ENCODE measurements around the gene LRRC74A.
A peak's percentile ranks its signal among the peaks of the same experiment; 100 is the strongest.

Gene LRRC74A

DNA sequence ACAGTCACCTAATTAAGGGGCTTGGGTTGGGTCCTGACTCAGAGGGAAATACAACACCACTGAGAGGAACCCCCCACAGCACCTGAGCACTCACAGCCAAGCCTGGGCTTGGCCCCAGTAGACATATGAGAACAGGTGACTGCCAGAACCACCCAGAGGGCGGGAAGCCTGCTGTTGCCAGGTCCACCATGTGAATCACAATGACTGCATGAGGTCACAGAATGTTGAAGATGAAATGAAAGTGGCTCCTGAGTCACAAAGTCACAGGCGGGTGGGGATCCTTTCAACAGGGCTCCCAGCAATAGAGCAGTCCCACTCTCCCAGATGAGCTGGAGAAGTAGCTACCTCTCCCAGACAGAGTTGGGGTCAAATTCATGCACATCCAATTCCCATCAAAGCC lies at the start of gene LRRC74A:
Gene LRRC74A, plus strand, starts transcription at position 287 of the 400 bp plus-strand sequence. CDS start 290 bp downstream, outside the sequence.
- DNase-seq (ENCODE audit: low spot score), result no peak

DNA sequence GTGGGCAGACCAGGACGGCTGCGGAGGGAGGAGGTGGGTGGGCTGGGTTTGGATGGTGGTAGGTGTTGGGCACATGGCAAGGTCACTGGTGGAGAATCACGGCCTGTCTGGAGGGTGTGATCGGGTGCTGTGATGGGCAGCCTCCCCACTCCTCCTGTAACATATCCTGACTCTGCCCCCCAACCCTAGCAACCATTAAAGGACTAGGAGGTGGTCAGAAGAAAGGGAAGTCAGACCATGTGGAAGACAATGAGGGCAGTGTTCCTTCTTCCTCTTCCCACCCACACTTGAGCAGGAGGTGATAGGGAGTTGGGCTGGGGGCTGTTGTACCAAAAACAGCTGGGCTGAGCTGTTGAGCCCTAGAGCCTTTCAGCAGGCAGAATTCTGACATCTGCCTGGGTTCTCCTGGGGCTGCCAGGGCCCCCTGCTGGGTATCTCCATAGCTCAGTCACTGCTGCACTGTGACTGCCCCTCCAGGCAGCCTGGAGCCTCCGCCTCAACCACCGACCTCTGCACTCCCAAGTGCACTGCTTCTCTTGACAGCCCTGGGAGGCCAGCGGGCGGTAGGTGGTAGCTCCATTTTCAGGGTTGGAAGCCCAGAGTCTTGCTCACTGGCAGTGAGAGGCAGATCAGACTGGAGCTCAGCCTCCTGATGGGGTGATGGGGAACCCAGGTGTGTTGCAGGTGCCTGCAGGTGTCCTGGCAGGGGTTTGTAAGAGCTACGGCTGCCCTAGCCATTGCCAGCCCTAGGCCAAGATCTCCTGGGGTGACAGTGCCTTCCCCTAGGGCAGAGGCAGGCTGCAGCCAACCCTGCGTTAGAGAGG lies 49.6 kb upstream of the LRRC74A start:
- no peak for DNase-seq (ENCODE audit: low spot score)

DNA sequence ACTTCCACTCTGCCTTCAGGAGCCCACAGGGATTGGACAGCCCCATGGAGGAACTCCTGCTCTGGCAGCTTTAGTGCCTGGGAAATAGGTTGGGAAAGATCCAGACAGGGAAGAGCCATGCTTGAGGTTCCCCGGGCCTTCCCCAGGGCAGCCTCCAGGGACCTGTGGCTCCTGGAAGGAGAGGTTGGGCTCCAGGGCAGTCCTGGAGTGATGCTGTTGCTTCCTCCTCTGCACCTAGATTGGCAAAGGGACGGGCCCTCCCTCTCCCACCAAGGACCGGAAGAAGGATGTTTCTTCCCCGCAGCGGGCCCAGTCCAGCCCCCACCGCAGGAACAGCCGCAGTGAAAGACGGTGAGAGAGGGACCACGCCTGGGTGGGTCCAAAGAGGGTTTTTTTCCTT lies 48.5 kb upstream of the LRRC74A start:
- DNase-seq (ENCODE audit: low spot score), result no peak

DNA sequence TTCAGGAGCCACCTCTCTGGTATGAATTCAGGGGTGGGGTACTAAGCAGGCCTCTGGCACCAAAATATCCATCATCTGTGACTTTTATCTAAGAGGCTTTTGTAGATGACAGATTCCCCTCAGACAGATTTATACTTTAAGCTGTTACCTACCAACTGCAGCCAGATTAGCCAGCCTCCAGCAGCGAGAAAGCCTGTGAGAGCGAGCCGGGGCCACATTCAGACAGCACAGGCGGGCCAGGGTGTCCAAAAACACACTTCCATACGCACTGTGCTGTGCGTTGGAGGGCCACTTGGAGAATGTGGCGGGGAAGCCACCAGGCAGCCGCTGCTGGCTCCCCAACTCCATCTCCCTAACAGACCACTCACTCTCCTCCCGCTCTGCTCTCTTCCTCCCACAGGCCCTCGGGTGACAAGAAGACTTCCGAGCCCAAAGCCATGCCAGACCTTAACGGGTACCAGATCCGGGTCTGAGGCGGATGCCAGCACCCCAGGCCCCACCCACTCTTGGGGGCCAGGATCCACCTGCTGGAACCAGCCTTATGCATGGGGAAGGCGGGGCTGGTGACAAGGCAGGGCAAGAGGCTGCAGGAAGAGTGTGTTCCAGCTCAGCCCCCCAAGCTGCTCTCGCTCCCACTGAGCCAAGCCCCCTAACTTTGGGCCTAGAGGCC lies 47.5 kb upstream of the LRRC74A start:
- DNase-seq (ENCODE audit: low spot score), result no peak

DNA sequence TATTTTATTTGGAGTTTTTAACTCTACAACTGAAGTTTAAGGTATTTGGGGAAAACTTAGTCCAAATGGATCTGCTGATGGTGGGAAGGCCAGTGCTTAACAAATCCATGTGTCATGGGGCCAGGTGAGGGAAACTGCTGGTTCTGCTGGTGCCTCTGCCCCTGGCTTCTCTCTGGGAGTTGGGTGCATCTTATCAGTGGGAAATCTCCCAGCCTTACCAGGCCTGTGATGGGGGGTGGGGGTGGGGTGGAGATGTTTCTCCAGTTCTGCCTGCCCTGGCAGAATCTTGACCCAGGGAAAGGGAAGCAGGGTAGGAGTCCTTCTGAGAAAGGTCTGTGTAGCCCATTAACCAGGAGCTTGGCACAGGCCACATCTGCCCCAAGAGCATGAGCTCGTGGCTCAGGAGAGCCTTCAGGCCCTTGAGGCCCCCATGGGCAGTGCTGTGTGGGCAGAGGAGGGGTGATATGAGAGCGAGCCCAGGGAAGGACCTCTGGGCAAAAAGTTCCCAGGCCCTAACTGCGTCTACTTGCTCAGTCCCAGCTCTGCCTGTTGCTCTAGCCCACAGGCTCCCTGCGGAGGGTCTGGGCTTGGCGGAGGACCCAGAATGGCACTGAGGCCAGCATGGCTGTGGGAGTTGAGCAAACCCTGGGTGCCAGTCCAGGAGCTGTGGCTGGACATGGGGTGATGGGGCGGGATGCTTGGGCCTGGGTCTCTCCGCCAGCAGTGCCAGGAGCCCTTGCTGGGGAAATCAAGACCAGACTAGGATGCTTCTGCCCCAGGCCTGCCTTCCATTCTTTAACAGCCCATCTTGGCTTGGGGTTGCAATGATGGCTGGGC lies 46.8 kb upstream of the LRRC74A start:
- no peak for DNase-seq (ENCODE audit: low spot score)

DNA sequence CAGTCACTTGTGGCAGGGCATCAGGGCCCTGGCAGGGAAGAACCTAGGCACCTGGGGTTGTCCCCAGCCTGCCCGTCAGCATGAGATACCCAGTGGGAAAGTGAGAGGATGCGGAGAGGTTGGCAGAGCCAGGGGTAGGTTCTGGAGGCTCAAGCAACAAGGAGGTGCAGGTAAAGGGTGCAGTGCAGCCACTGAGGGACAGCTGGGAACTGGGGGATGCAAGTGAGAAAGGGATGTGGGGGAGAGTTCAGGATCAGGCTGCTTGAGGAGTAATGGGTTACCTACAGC lies 46.2 kb upstream of the LRRC74A start:
- DNase-seq (ENCODE audit: low spot score), result no peak

DNA sequence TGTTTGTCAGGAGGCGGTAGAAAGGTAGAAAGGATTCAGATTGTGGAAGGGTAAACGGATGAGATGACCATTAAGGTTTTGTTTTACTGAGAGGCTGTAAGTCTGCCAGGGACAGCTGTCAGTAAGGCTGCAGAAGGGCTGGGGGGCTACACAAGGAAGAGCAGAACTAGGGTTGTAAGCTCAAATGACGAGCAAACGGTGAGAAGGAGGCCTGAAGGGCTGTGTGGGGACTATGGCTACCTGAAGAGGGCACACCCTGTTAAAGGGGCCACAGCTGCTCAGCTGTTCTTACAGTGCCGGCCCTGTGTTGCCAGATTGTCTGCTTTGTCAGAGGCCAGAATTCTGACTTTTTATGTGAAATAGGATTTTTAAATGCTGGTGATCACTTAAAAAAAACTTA lies 45.8 kb upstream of the LRRC74A start:
- no peak for DNase-seq (ENCODE audit: low spot score)

DNA sequence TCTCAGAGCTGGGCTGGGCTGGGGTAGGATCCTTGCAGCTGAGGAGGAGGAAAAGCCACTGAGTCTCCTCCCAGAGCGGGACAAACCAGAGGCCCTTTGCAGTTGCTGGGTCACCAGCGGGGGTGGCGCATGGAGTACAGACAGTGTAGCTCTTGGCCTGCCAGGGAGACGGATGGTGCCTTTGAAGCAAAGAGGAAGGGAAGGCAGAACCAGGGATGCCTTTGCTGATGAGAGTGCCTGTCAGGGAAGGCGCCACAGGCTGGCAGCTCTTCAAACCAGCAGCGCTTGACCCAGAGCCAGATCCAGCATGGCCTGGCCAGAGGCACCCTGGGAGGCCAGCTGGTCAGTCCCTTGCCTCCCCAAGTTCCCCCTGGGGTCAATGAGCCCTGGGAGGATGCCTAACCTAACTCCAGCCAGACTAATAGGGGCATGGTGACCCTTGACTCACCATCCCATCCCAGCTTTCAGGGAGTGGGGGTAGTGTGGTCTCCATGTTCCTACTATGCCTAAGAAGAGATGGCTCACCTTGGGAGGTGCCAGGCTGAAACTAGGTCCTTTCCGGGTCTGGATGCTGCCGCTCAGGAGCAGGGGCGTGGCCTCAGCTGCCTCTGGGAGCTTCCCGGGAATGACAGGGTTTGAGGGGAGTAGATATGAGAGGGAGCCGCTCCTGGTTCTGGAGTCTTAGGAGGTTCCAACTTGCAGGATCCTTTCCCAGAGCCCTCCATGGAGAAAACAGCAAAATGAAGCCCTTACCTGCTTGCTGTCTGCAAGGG lies 45.1 kb upstream of the LRRC74A start:
- DNase-seq (ENCODE audit: low spot score), result no peak

DNA sequence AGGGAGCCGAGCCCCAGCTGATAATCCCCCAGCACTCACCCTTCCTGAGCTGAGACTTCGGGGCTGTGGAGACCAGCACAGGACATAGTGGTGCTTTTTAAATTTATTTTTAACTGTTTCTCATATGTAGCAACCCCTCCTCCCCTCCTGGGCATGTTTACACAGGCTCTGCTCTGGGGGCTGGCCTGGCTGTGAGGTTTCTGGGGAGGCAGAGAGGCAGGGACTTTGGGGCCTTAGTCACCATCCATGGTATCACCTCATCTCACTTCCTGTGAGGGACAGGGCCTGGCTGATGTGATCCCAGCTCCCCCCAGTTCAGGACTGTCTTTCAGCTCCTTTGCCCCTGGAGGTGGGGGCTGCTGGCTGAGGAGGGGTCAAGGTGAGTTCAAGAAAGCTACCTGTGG lies 44.6 kb upstream of the LRRC74A start:
- DNase-seq (ENCODE audit: low spot score), result no peak

DNA sequence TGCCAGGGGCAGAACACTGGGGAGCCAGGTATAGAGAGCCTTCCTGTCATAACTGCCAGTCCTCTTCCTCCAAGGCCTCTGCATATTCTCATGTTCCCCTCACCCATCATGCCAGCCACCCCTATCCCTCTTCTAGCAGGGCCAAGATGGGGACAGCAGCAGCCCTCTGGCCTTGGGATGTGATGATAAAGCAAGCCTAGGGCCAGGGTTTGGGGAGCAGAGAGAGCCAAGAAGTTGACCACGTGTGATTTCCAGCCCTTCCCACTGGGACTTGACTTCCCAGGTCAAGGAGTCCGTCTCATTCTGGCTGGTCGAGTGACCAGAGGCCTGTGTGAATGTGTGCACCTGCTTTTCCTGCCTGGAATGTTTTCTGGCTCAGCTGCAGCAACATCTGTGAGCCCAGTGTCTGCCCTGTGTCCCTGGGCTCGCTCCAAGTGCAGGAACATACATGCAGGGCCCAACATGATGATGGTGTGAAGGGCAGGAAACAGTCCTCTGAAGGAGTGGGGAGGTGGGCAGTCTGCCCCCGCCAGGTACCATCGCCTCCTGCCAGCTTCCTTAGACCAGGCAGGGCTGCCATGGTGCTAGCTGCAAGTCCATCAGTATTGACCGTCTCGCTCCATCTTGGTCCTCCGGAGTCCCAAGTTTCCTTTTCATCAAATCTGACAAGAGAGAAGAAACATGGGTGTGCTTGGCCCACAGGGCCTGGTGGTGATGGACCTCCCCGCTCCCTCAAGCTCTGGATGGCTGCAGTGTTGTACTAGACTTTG lies 43.9 kb upstream of the LRRC74A start:
- no peak for DNase-seq (ENCODE audit: low spot score)

DNA sequence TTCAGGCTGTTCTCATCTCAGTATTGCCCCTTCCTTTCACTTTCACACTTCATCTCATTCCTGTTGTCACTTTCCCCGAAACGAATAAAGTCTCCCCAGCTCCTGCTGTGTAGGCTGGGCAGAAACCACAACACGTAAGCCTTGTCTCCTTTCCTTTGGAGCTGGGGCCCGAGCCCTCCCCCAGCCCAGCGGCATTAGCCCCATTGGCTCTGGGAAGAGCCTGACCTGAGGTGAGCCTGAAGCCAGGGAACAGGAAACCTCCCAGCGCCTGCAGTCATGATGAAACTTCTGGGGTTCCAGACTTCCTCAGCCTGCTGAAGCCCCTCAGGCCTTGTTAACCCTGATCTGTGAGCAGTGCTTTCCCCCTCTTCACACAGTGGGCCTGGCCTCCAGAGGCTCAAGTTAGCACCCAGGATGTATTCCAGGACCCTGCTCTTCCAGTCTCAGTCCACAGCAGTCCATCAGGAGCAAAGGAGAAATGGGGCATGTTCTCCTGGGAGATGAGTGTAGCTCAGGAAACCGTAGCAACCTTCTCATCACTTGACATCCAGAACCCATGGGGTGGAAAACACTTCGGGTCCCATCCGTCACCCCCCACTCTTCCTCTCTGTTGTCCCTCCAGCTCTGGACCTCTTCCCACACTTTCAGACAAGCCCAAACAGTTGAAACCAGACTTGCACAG lies 43.2 kb upstream of the LRRC74A start:
- no peak for DNase-seq (ENCODE audit: low spot score)

DNA sequence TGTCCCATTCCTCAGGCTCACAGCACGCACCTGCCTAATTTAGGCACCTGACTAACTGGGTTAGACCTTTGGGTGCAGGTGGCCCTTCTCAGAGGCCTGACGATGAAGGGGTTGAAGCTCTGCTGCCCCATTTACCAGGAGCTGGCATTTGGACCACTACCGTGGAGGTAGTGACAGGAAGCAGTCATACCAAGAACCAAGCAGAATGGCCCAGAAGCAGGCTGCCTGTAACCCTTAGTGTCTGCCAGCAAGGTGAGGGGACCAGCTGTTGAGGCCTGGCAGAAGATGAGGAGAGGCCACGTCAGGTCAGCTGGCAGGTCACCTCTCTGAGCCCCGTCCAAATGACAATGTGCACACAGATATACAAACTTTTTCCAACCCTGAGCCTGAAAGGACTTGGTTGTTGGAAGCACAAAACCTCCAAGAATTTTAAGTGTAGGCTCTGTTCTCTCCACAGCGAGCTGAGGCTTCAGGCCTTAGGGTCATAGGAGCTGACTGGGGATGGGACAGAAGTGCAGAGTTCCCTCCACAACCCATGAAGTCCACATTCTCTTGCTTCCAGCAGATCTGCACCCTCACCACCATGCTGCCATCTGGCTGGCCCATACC lies 41.8 kb upstream of the LRRC74A start:
- DNase-seq (ENCODE audit: low spot score), result no peak

DNA sequence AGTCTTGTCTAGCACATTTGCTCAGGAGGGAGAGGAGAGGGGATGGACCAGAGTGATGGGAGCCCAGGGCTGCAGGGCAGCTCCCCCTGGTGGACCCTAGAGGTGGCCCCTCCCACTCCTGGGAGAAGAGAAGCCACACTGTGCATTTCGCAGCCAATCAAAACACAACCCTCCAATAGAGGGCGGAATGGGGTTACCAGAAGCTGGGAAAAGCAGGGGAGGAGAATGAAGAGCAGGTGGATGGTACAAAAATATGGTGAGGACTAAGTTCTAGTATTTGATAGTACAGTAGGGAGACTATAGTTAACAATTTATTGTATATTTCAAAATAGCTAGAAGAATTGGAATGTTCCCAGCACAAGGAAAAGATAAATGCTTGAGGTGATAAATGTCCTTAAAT lies 41.3 kb upstream of the LRRC74A start:
- DNase-seq (ENCODE audit: low spot score), result peak; percentile 93

DNA sequence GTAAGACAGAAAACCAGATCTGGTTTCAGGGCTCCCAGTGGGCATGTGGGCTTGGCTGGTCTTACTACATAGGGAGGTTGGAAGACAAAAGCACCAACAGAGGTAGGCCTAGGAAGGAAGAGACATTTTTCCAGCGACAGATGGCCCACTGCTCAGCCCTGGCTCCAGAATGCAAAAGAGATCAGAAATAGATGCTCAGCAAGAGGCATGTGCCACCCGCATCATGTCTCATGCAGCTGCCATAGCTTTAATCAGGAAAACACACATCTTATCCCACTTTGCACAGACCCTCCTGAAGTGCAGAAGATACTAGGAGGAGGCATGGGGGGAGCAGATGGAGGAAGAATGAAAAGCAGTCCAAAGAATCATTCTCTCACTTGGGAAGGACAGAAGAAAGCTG lies 39.6 kb upstream of the LRRC74A start:
- DNase-seq (ENCODE audit: low spot score), result no peak

DNA sequence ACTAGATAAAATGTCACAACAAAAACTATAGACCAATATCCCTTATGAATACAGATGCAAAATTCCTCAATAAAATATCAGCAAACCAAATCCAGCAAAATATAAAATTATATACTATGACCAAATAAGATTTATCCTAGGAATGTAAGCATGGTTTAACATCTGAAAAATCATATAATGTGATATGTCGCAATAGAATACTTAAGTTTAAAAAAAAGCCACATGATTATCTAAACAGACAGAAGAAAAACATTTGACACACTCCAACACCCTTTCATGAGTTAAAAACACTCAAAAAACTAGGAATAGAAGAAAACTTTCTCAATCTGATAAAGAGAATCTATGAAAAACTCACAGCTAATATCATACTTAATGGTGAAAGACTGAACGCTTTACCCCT lies 33.8 kb upstream of the LRRC74A start:
- DNase-seq (ENCODE audit: low spot score), result no peak

DNA sequence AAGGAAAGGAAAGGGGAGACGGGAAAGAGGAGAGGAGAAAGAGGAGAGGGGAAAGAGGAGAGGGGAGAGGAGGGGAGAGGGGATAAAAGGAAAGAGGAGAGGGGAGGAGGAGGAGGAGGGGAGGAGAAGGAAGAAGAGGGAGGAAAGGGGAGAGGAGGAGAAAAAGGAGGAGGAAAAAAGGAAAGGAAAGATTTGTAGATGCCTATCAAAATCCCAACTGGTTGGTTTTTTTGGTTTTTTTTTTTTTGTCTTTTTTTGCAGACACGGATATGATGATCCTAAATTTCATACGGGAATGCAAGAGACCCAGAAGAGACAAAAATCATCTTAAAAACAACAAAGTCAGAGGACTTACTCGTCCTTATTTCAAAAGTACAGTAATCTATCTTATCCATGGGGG lies 32.9 kb upstream of the LRRC74A start:
- no peak for DNase-seq (ENCODE audit: low spot score)

DNA sequence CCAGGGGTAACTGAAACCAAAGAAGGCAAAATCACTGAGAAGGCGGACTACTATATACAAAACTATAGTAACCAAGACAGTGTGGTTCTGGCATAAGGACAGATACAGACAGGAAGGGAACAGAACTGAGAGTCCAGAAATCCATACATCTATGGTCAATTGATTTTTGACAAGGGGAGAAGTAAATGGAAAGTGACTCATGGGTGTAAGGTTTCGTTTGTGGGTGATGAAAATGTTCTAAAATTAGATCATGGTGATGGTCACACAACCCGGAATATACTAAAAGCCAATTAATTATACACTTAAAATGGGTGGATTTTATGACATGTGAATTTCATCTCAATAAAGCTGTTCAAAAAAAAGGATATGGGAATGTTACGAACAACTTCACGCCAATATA lies 32.3 kb upstream of the LRRC74A start:
- no peak for DNase-seq (ENCODE audit: low spot score)

DNA sequence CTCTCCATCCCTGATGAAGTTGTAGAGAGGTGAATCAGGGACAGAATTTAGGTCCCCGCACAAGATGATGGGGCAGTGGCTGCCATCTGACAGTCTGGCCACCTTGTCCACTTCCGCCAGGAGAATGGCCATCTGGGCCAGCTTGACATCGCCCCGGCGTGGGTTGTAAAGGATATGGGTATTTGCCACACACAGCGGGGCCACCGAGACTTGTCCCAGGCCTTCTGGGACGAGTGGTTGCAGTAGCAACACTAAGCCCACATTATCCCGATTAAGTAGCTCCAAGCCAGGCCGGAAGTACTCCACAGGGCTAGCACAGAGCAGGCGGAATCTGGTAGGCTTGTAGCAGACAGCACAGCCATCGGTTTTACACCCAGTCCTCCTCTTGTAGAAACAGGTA lies 19.8 kb upstream of the LRRC74A start:
- no peak for DNase-seq (ENCODE audit: low spot score)

DNA sequence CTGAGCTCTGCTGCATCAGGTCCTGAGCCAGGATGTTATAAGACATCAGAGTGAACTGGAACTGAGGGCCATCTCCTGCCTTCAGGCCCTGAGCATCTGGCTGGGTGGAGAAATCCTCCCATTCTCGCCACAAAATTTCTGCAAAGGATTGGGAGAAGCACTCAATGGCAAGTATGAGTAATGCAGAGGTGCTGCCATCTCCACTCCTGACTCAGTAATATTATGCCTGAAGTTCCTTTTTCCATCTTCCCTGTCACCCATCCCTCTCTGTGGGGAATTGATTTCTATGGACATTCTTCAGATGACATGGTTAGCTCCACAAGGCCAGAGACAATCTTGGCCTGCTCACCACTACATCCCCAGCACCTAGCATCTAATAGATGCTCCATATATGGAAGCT lies 18.2 kb upstream of the LRRC74A start:
- DNase-seq (ENCODE audit: low spot score), result no peak

DNA sequence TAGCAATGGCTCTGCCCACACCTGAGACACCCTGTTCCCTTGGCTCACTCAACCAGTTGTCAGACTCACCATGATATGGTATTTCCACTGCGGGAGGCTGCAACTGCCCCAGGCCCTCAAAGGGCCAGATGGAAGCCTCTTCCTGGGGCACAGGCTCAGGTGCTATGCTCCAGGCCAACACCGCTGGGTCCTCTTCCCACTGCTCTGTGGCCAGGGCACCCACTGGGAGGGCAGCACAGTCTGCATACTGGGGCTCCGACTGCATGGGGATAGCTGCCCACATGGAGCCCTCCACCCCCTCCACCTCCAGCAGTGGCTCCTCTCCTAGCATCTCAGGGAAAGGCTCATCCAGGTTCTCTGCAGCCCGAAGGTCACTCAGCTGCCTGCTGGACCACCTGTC lies 17.2 kb upstream of the LRRC74A start:
- no peak for DNase-seq (ENCODE audit: low spot score)

DNA sequence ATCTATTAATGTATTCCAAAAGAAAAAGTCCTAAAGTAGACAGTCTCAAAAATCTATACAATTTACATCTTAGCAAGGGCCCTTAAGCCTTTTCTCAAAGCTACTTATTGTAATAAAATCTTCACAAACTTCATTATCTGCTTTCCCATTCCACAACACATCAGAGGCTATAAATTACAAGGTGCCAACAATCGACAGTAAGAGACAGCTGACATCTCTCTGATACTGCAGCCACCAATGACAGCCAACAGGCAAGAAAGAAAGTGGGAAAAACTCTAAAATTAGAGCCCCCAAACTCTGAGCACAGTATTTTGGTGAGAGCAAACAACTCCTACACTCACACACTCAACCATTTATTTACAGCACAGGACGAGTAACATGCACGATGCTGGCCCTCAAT lies 15.7 kb upstream of the LRRC74A start:
- DNase-seq (ENCODE audit: low spot score), result no peak
